ENCODE data around the gene CADPS.

Gene CADPS

GRCh38 chr3:62368705-62369475 is 506.3 kb downstream of the CADPS start:
- DNase-seq = no peak

- no peak for DNase-seq
These were observed 506.9 kb downstream of the CADPS start for GRCh38 chr3:62368290-62368704.

- no peak for DNase-seq
These were observed 507.4 kb downstream of the CADPS start for GRCh38 chr3:62367763-62368195.

- no peak for DNase-seq
These were observed 509.1 kb downstream of the CADPS start for GRCh38 chr3:62366126-62366484.

GRCh38 chr3:62365391-62366125 is 509.7 kb downstream of the CADPS start:
- DNase-seq = no peak

- DNase-seq = no peak
These were observed 511.0 kb downstream of the CADPS start for GRCh38 chr3:62364191-62364590.

- DNase-seq = no peak
These were observed 511.9 kb downstream of the CADPS start for GRCh38 chr3:62363275-62363674.

GRCh38 chr3:62361824-62362223 is 513.4 kb downstream of the CADPS start:
- DNase-seq = no peak

- no peak for DNase-seq
These were observed 514.0 kb downstream of the CADPS start for GRCh38 chr3:62361261-62361660.

- DNase-seq = no peak
These were observed 515.7 kb downstream of the CADPS start for GRCh38 chr3:62359531-62359930.

- DNase-seq = no peak
These were observed 518.9 kb downstream of the CADPS start for GRCh38 chr3:62356356-62356755.

GRCh38 chr3:62355703-62356102 is 519.5 kb downstream of the CADPS start:
- DNase-seq = no peak

Measured in activated CD8-positive, alpha-beta memory T cell treated with anti-CD3 and anti-CD28 coated beads for 24 hours (primary cell).